ENCODE measurements around the gene CIBAR2.

GRCh38 chr16:85156440-85156839 is 44.2 kb upstream of the CIBAR2 start:
- TF ChIP-seq CTCF (IDR thresholded peaks at IDR 0.05; ENCODE audit: insufficient read depth, low read length) (no peak), POLR2AphosphoS5 (IDR thresholded peaks at IDR 0.05; ENCODE audit: low read depth) (no peak), GABPA (IDR thresholded peaks at IDR 0.05; ENCODE audit: low read depth) (no peak)

Measured in HL-60 (cell line).